Spleen (tissue), 11 donors: Measurements from ENCODE around the gene LPAR6. TPM values are rescaled to one million over a fixed set of nuclear protein-coding genes. Genes with fewer than 3 reads are reported as not detected.
"Not testable (repeated sequence)": the region's sequence is repeated elsewhere in the genome, so short reads cannot be mapped to it uniquely, and the experiment has no call there.

Experiments used
- DNase-seq: peaks from one replicate; pipeline ENCODE4 v3.0.0-alpha.2; 2020
- H3K27ac ChIP-seq, 8 donors: fragments of 200-600 bp; sonication (generic) in 7 of 8; 1 replicate in 4 of 8; 2 replicates in 4 of 8; pipeline versions ENCODE4 v1.5.0 to v1.8.0; 2016 to 2021; ENCODE audit warnings: inconsistent platforms in 4 of 8, mild to moderate bottlenecking in 4 of 8, moderate library complexity in 1 of 8
- H3K27me3 ChIP-seq, 7 donors: fragments of 200-600 bp; sonication (generic) in 6 of 7; replicated peaks in 1 of 7; 1 replicate in 4 of 7; 2 replicates in 3 of 7; pipeline versions ENCODE4 v1.5.0 to v1.8.0; 2016 to 2021; ENCODE audit warnings: inconsistent platforms in 3 of 7, mild to moderate bottlenecking in 1 of 7
- H3K36me3 ChIP-seq, 6 donors: fragments of 200-600 bp; sonication (generic) in 5 of 6; 1 replicate in 4 of 6; 2 replicates in 2 of 6; pipeline versions ENCODE4 v1.5.0 to v1.8.0; 2016 to 2021; ENCODE audit warnings: inconsistent platforms in 2 of 6
- H3K4me1 ChIP-seq, 6 donors: fragments of 200-600 bp; sonication (generic) in 5 of 6; 1 replicate in 3 of 6; 2 replicates in 3 of 6; pipeline versions ENCODE4 v1.5.0 to v1.8.0; 2016 to 2021; ENCODE audit warnings: inconsistent platforms in 3 of 6
- H3K4me3 ChIP-seq, 8 donors: fragments of 200-600 bp; sonication (generic) in 7 of 8; 1 replicate in 4 of 8; 2 replicates in 4 of 8; pipeline versions ENCODE4 v1.5.0 to v1.8.0; 2016 to 2021; ENCODE audit warnings: inconsistent platforms in 4 of 8, mild to moderate bottlenecking in 4 of 8, moderate library complexity in 2 of 8
- H3K9me3 ChIP-seq, 8 donors: fragments of 200-600 bp; sonication (generic) in 7 of 8; 1 replicate in 4 of 8; 2 replicates in 4 of 8; pipeline versions ENCODE4 v1.5.0 to v1.8.0; 2016 to 2021; ENCODE audit warnings: inconsistent platforms in 4 of 8
- POLR2A ChIP-seq, 3 donors: fragments of 450-650 bp; IDR thresholded peaks; one replicate each; pipeline ENCODE4 v1.5.1; 2017; ENCODE audit warnings: antibody characterized with exemption in 3 of 3, mild to moderate bottlenecking in 1 of 3
- POLR2AphosphoS5 ChIP-seq, 3 donors: sonication (generic); formaldehyde crosslinking; IDR thresholded peaks; one replicate each; pipeline ENCODE4 v1.5.1; 2017; ENCODE audit warnings: antibody characterized with exemption in 3 of 3
- WGBS, 5 donors: extraction: QIAGEN DNeasy Blood & Tissue Kit in 3 of 5; methylation state at CpG; one replicate each; pipeline versions ENCODE4 v1.1.5 to v1.1.7; 2013 to 2018; 5-methylcytosine and 5-hydroxymethylcytosine counted together
- intact Hi-C: fragments of 100-400 bp; cut with DNase I; formaldehyde crosslinking; loops from one replicate; pipeline ENCODE4 v1.15.0; 2023; ENCODE audit warnings: low total_unique reads
- polyA plus RNA-seq, 3 donors: library from polyadenylated mRNA; stranded (reverse); fragments of 200-250 nt; gene quantifications; one replicate each; pipeline ENCODE4 v1.2.1, GENCODE V29; 2013
- total RNA-seq, 7 donors: library from RNA; depleted of rRNA in 3 of 7; stranded (reverse); fragments of >200 nt in 3 of 7; fragmentation: NEBNext Ultra II Directional in 4 of 7; extraction: Animal tissue kit (Norgen Biotek cat#: 25700) in 4 of 7; gene quantifications; one replicate each; pipeline versions ENCODE4 v1.1.0 to v1.2.1, GENCODE V29; 2016 to 2021
- TF ChIP-seq, protein P1 (sequence below), 11 experiments: fragments of 200-600 bp in 7 of 11; fragments of 450-650 bp in 4 of 11; sonication (generic) in 4 of 11; IDR thresholded peaks in 8 of 11; conservative IDR thresholded peaks in 3 of 11; 1 replicate in 7 of 11; 2 replicates in 4 of 11; pipeline versions ENCODE4 v1.4.0 to v1.8.0; 2016 to 2021; ENCODE audit warnings: antibody characterized with exemption in 11 of 11, inconsistent platforms in 4 of 11, mild to moderate bottlenecking in 1 of 11
- donor health status: healthy with polysubstance abuse.
- donor health status: DM: no; HTN: no; CAD: no; lungs with moderate emphysema.
- donor health status: DM: no; HTN: no; CAD: no.
- donor health status: Bipolar disorder and iron deficiency.
- donor health status: healthy.
- donor health status: DM: no; HTN: no; CAD: no.
- donor health status: DM: yes; HTN: yes; CAD: no.

LPAR6 gene
- total and polyA plus RNA-seq, 10 donors = 26.5 to 44.2 (median 32.9) TPM

DNA sequence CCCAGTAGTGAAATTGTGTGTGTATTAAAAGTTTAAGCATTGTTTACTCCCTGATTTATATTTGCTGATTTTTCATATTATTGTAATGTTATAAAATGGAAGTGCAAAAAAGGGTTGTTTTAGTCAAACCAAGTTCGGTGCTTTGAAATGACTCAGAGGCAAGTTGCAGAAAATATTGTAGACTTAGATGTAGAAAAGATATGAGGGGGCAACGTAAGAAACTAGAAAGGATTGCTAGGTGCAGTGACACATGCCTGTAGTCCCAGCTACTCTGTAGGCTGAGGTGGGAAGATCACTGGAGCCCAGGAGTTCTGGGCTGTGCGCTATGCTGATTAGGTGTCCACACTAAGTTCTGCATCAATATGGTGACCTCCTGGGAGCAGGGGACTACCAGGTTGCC is 16.1 kb upstream of the LPAR6 start:
- TF ChIP-seq POLR2AphosphoS5 (IDR thresholded peaks at IDR 0.05) (no peak), POLR2A (IDR thresholded peaks at IDR 0.05) (no peak)
- TF ChIP-seq, protein P1, sequence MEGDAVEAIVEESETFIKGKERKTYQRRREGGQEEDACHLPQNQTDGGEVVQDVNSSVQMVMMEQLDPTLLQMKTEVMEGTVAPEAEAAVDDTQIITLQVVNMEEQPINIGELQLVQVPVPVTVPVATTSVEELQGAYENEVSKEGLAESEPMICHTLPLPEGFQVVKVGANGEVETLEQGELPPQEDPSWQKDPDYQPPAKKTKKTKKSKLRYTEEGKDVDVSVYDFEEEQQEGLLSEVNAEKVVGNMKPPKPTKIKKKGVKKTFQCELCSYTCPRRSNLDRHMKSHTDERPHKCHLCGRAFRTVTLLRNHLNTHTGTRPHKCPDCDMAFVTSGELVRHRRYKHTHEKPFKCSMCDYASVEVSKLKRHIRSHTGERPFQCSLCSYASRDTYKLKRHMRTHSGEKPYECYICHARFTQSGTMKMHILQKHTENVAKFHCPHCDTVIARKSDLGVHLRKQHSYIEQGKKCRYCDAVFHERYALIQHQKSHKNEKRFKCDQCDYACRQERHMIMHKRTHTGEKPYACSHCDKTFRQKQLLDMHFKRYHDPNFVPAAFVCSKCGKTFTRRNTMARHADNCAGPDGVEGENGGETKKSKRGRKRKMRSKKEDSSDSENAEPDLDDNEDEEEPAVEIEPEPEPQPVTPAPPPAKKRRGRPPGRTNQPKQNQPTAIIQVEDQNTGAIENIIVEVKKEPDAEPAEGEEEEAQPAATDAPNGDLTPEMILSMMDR (IDR thresholded peaks at IDR 0.05 in 8 of 11, conservative IDR thresholded peaks at IDR 0.05 in 3 of 11) = no peak
- Histone ChIP-seq H3K36me3 (peaks cover 0 to 6% (median 0%) of the 10 kb centered on the region in 6 donors), H3K27me3 (no peaks in the 10 kb centered on the region), H3K4me1 (peaks cover 0 to 44% (median 22%) of the 10 kb centered on the region in 6 donors), H3K4me3 (no peak overlapping the region), H3K9me3 (no peaks in the 10 kb centered on the region), H3K27ac (no peak overlapping the region)
- 88 to 94% (median 93%) methylated on average over 3 of the region's 3 CpGs for WGBS, 5 donors
- intact Hi-C loops = no loop called here
- no peak for DNase-seq

DNA sequence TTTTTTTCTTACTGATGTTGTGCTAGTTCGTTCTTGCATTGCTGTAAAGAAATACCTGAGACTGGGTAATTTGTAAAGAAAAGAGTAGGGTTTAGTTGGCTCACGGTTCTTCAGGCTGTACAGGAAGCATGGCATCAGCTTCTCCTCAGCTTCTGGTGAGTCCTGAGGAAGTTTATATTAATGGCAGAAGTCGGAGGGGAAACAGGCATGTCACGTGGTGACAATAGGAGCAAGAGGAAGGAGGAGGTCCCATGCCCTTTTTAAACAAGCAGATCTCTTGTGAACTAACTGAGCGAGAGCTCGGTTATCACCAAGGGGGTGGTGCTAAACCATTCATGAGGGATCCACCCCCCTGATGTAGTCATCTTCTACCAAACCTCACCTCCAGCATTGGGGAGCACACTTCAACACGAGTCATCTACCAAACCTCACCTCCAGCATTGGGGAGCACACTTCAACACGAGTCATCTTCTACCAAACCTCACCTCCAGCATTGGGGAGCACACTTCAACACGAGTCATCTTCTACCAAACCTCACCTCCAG is 13.9 kb upstream of the LPAR6 start:
- 68 to 85% (median 80%) methylated on average over 8 of the region's 9 CpGs for WGBS, 5 donors
- H3K36me3 ChIP-seq, DNase-seq, H3K9me3 ChIP-seq, H3K27me3 ChIP-seq, H3K27ac ChIP-seq, intact Hi-C loops, H3K4me3 ChIP-seq: not testable (repeated sequence)
- H3K4me1 ChIP-seq = peaks cover 0 to 31% (median 13%) of the 10 kb centered on the region in 6 donors

DNA sequence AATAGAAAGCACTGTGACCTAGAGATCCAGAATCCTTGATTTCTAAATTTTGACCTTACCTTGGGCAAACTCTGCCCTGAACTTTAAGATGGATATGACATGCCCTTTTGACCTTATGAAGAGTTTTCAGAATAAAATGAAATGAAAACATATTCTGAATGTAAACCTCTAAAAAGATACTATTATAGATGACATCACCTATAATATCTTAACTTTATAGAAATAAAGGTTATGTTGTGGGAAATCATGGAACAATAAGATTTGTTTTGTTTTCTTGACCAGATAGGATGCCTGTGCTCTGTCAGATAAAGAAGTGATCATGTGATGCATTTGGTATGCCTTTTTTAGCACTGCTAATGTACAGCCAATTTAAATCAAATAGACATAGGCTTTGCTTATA is 13.1 kb upstream of the LPAR6 start:
- Histone ChIP-seq H3K4me3 (no peak overlapping the region), H3K36me3 (peaks cover 0 to 6% (median 0%) of the 10 kb centered on the region in 6 donors), H3K4me1 (peaks cover 0 to 23% (median 9%) of the 10 kb centered on the region in 6 donors), H3K27me3 (no peaks in the 10 kb centered on the region), H3K9me3 (peaks cover 0 to 11% (median 5%) of the 10 kb centered on the region in 8 donors), H3K27ac (no peak overlapping the region)
- TF ChIP-seq, protein P1 (IDR thresholded peaks at IDR 0.05 in 8 of 11, conservative IDR thresholded peaks at IDR 0.05 in 3 of 11) = no peak
- no peak for TF ChIP-seq POLR2AphosphoS5 (IDR thresholded peaks at IDR 0.05)
- TF ChIP-seq POLR2A (IDR thresholded peaks at IDR 0.05) = no peak
- intact Hi-C loops = no loop called here
- no peak for DNase-seq

DNA sequence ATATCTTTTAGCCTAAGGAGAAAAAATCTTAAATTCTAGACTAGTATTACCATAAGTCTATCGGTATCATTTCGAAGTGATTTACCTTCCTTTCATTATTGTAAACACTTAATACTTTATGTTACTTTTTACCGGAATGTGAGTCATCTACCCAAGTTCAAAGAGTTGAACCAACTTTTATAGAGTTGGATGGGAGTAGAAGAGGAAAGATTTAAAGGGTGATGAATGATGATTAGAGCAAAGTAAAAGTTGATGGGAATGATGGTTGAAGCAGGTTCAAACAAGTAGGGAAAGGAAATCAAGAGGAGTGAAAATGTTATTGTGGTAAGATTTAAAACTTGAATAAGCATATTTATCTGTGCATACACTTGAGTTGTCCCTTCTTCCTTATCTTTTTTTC is 11.3 kb upstream of the LPAR6 start:
- intact Hi-C loops = no loop called here
- TF ChIP-seq POLR2A (IDR thresholded peaks at IDR 0.05) = no peak
- Histone ChIP-seq H3K27ac (no peak overlapping the region), H3K4me3 (no peak overlapping the region), H3K36me3 (peaks cover 0 to 6% (median 0%) of the 10 kb centered on the region in 6 donors), H3K9me3 (peaks cover 0 to 19% (median 9%) of the 10 kb centered on the region in 8 donors), H3K4me1 (peaks cover 0 to 8% (median 3%) of the 10 kb centered on the region in 6 donors), H3K27me3 (no peaks in the 10 kb centered on the region)
- WGBS, 5 donors = 97 to 99% (median 99%) methylated on average over 3 of the region's 3 CpGs
- no peak for DNase-seq

DNA sequence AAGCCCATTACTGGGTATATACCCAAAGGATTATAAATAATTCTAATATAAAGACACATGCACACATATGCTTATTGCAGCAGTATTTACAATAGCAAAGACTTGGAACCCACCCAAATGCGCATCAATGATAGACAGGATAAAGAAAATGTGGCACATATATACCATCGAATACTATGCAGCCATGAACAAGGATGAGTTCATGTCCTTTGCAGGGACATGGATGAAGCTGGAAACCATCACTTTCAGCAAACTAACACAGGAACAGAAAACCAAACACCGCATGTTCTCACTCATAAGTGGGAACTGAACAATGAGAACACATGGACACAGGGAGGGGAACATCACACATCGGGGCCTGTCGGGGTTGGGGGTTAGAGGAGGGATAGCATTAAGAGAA is 9.1 kb upstream of the LPAR6 start:
- 95 to 99% (median 99%) methylated on average over 5 of the region's 5 CpGs for WGBS, 5 donors
- H3K4me3 ChIP-seq, DNase-seq, intact Hi-C loops, H3K27ac ChIP-seq, H3K27me3 ChIP-seq, H3K4me1 ChIP-seq: not testable (repeated sequence)
- Histone ChIP-seq H3K9me3 (peaks cover 0 to 19% (median 9%) of the 10 kb centered on the region in 8 donors), H3K36me3 (peaks cover 0 to 11% (median 2%) of the 10 kb centered on the region in 6 donors)
